Activated CD4-positive, alpha-beta T cell treated with anti-CD3 and anti-CD28 coated beads, Interleukin-2, amount 50 U/mL, for 16 hours (primary cell): ENCODE results near the gene SIGLEC8.
"Not testable (repeated sequence)": the region's sequence is repeated elsewhere in the genome, so short reads cannot be mapped to it uniquely, and the experiment has no call there.

Experiments
- DNase-seq: peaks from one replicate; pipeline ENCODE4 v3.0.0-alpha.2; 2020

The SIGLEC8 gene

GRCh38 chr19:51441410-51442390 is 16.6 kb downstream of the SIGLEC8 start:
- DNase-seq, result peak; percentile 95

- DNase-seq, result no peak
These were observed 17.3 kb downstream of the SIGLEC8 start for GRCh38 chr19:51440846-51441409.

- DNase-seq, result no peak
These were observed 18.2 kb downstream of the SIGLEC8 start for GRCh38 chr19:51440052-51440451.

GRCh38 chr19:51439021-51439465 is 19.2 kb downstream of the SIGLEC8 start:
- peak; percentile 57 for DNase-seq

GRCh38 chr19:51434456-51434855 is 23.8 kb downstream of the SIGLEC8 start:
- no peak for DNase-seq

- no peak for DNase-seq
These were observed 25.2 kb downstream of the SIGLEC8 start for GRCh38 chr19:51433043-51433442.

- DNase-seq, result no peak
These were observed 27.1 kb downstream of the SIGLEC8 start for GRCh38 chr19:51431124-51431523.

- no peak for DNase-seq
These were observed 28.0 kb downstream of the SIGLEC8 start for GRCh38 chr19:51430221-51430620.

GRCh38 chr19:51427201-51427600 is 31.1 kb downstream of the SIGLEC8 start:
- DNase-seq, result no peak

GRCh38 chr19:51422053-51422448 is 36.2 kb downstream of the SIGLEC8 start:
- peak; percentile 89 for DNase-seq

GRCh38 chr19:51421229-51422052 is 36.8 kb downstream of the SIGLEC8 start:
- DNase-seq, result no peak

- not testable (repeated sequence) for DNase-seq
These were observed 37.7 kb downstream of the SIGLEC8 start for GRCh38 chr19:51420511-51420910.

- DNase-seq, result no peak
These were observed 39.5 kb downstream of the SIGLEC8 start for GRCh38 chr19:51418707-51419106.

GRCh38 chr19:51417810-51418157 is 40.5 kb downstream of the SIGLEC8 start:
- no peak for DNase-seq

- peak; percentile 48 for DNase-seq
These were observed 41.0 kb downstream of the SIGLEC8 start, which contains the start of gene SIGLEC10 for GRCh38 chr19:51417107-51417809. Gene SIGLEC10, minus strand, starts transcription at chr19:51417642. Its CDS starts 61 bp downstream, at chr19:51417581.

- DNase-seq, result not testable (repeated sequence)
These were observed 41.8 kb downstream of the SIGLEC8 start for GRCh38 chr19:51416422-51416821.

- no peak for DNase-seq
These were observed 43.1 kb downstream of the SIGLEC8 start for GRCh38 chr19:51415187-51415586.

GRCh38 chr19:51410950-51411748 is 47.1 kb downstream of the SIGLEC8 start:
- no peak for DNase-seq

GRCh38 chr19:51407511-51408131 is 50.6 kb downstream of the SIGLEC8 start:
- peak; percentile 35 for DNase-seq

GRCh38 chr19:51402117-51402516 is 56.1 kb downstream of the SIGLEC8 start:
- no peak for DNase-seq
